GM18517 (cell line): Measurements from ENCODE around the gene HECW1.
"Not testable (repeated sequence)": the region's sequence is repeated elsewhere in the genome, so short reads cannot be mapped to it uniquely, and the experiment has no call there.

Source experiments
- ATAC-seq: cut with Tn5 transposase; IDR thresholded peaks from one replicate; pipeline ENCODE4 v1.9.1; 2021; ENCODE audit warnings: mild to moderate bottlenecking, moderate library complexity; ENCODE audit not compliant: unreplicated experiment

The HECW1 gene

GRCh38 chr7:43590862-43591557 lies 478.6 kb downstream of the HECW1 start:
- peak; percentile 71 for ATAC-seq

- ATAC-seq: no peak
These were observed 479.2 kb downstream of the HECW1 start for GRCh38 chr7:43591558-43592180.

- no peak for ATAC-seq
These were observed 479.9 kb downstream of the HECW1 start for GRCh38 chr7:43592326-43592725.

GRCh38 chr7:43593010-43593409 lies 480.6 kb downstream of the HECW1 start:
- no peak for ATAC-seq

GRCh38 chr7:43594020-43594419 lies 481.6 kb downstream of the HECW1 start:
- ATAC-seq: no peak

- ATAC-seq: not testable (repeated sequence)
These were observed 484.0 kb downstream of the HECW1 start for GRCh38 chr7:43596426-43596825.

- ATAC-seq: no peak
These were observed 487.6 kb downstream of the HECW1 start for GRCh38 chr7:43600056-43600455.

- no peak for ATAC-seq
These were observed 489.8 kb downstream of the HECW1 start for GRCh38 chr7:43602256-43602655.

- no peak for ATAC-seq
These were observed 491.8 kb downstream of the HECW1 start for GRCh38 chr7:43604251-43604650.

- ATAC-seq: no peak
These were observed 496.6 kb downstream of the HECW1 start for GRCh38 chr7:43609097-43609496.

- ATAC-seq: no peak
These were observed 499.7 kb downstream of the HECW1 start for GRCh38 chr7:43612128-43612527.

GRCh38 chr7:43612599-43613589 lies 500.4 kb downstream of the HECW1 start:
- ATAC-seq: peak; percentile 68
